IPS-15b (cell line): ENCODE measurements around the gene KLF9.

Experiments used
- H3K27me3 ChIP-seq: one replicate; pipeline ENCODE4 v1.6.1; 2013; ENCODE audit warnings: low read length; ENCODE audit not compliant: control insufficient read depth, insufficient read depth
- H3K36me3 ChIP-seq: one replicate; pipeline ENCODE4 v1.6.1; 2013; ENCODE audit warnings: low read length; ENCODE audit not compliant: control insufficient read depth, insufficient read depth
- H3K4me1 ChIP-seq: one replicate; pipeline ENCODE4 v1.6.1; 2013; ENCODE audit warnings: mild to moderate bottlenecking, low read length; ENCODE audit not compliant: control insufficient read depth, insufficient read depth
- H3K4me3 ChIP-seq: one replicate; pipeline ENCODE4 v1.5.1; 2013; ENCODE audit warnings: low read depth, low read length
- H3K9ac ChIP-seq: one replicate; pipeline ENCODE4 v1.6.1; 2013; ENCODE audit warnings: low read depth, mild to moderate bottlenecking, low read length
- H3K9me3 ChIP-seq: one replicate; pipeline ENCODE4 v1.6.1; 2013; ENCODE audit warnings: mild to moderate bottlenecking, low read length; ENCODE audit not compliant: control insufficient read depth, insufficient read depth

KLF9 gene

DNA sequence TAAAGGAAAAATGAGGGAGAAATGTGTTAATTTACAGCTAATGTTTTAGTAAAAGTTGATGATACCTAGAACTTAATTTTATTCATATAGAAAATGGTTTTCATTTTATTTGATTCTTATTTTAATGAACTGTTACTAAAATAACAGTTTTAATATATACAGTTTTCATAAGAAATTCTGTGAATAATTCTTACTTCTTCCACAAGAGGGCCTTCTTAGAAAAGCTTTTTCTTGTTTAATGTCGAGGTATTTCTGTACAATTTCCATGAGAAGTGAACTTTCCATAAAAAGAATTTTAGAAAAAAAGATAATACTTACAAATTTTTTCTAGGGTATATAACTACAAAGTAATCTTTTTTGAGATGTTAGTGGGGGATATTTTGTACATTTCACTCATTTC lies 73.9 kb downstream of the KLF9 start:
- H3K27me3 ChIP-seq: no peaks in the 10 kb centered on the region
- no peaks in the 10 kb centered on the region for H3K9me3 ChIP-seq
- no peaks in the 10 kb centered on the region for H3K36me3 ChIP-seq
- no peak overlapping the region for H3K4me3 ChIP-seq
- no peak overlapping the region for H3K9ac ChIP-seq
- no peaks in the 10 kb centered on the region for H3K4me1 ChIP-seq
